ENCODE measurements around the gene CTIF.

Gene CTIF

GRCh38 chr18:48775372-48776155 is 236.7 kb downstream of the CTIF start:
- Mint-ChIP-seq H3K27ac (no peak overlapping the region), H3K36me3 (ENCODE audit: low read depth) (no peaks in the 10 kb centered on the region), H3K27me3 (no peaks in the 10 kb centered on the region), H3K4me1 (ENCODE audit: low read depth) (peaks cover 14% of the 10 kb centered on the region), H3K4me3 (no peak overlapping the region), H3K9me3 (no peaks in the 10 kb centered on the region)

- H3K9me3 Mint-ChIP-seq: no peaks in the 10 kb centered on the region
- no peak overlapping the region for H3K4me3 Mint-ChIP-seq
- peaks cover 14% of the 10 kb centered on the region for H3K4me1 Mint-ChIP-seq (ENCODE audit: low read depth)
- H3K36me3 Mint-ChIP-seq (ENCODE audit: low read depth): no peaks in the 10 kb centered on the region
- no peaks in the 10 kb centered on the region for H3K27me3 Mint-ChIP-seq
- no peak overlapping the region for H3K27ac Mint-ChIP-seq
Observed at GRCh38 chr18:48776156-48776555, 237.3 kb downstream of the CTIF start.

- H3K4me1 Mint-ChIP-seq (ENCODE audit: low read depth): peaks cover 18% of the 10 kb centered on the region
- H3K27ac Mint-ChIP-seq: no peak overlapping the region
- no peaks in the 10 kb centered on the region for H3K36me3 Mint-ChIP-seq (ENCODE audit: low read depth)
- no peaks in the 10 kb centered on the region for H3K27me3 Mint-ChIP-seq
- no peaks in the 10 kb centered on the region for H3K9me3 Mint-ChIP-seq
- H3K4me3 Mint-ChIP-seq: no peak overlapping the region
Observed at GRCh38 chr18:48776641-48777025, 237.8 kb downstream of the CTIF start.

- no peak overlapping the region for H3K4me3 Mint-ChIP-seq
- peaks cover 23% of the 10 kb centered on the region for H3K4me1 Mint-ChIP-seq (ENCODE audit: low read depth)
- H3K36me3 Mint-ChIP-seq (ENCODE audit: low read depth): no peaks in the 10 kb centered on the region
- no peaks in the 10 kb centered on the region for H3K9me3 Mint-ChIP-seq
- no peaks in the 10 kb centered on the region for H3K27me3 Mint-ChIP-seq
- peak overlapping the region; percentile 29 for H3K27ac Mint-ChIP-seq
Observed at GRCh38 chr18:48777026-48777743, 238.4 kb downstream of the CTIF start.

GRCh38 chr18:48777744-48778116 is 238.9 kb downstream of the CTIF start:
- no peaks in the 10 kb centered on the region for H3K36me3 Mint-ChIP-seq (ENCODE audit: low read depth)
- no peaks in the 10 kb centered on the region for H3K9me3 Mint-ChIP-seq
- no peak overlapping the region for H3K4me3 Mint-ChIP-seq
- H3K27me3 Mint-ChIP-seq: no peaks in the 10 kb centered on the region
- peaks cover 24% of the 10 kb centered on the region for H3K4me1 Mint-ChIP-seq (ENCODE audit: low read depth)
- peak overlapping the region; percentile 45 for H3K27ac Mint-ChIP-seq

GRCh38 chr18:48778344-48779011 is 239.6 kb downstream of the CTIF start:
- H3K27me3 Mint-ChIP-seq: no peaks in the 10 kb centered on the region
- H3K9me3 Mint-ChIP-seq: no peaks in the 10 kb centered on the region
- H3K4me3 Mint-ChIP-seq: no peak overlapping the region
- H3K36me3 Mint-ChIP-seq (ENCODE audit: low read depth): no peaks in the 10 kb centered on the region
- peak overlapping the region; percentile 45 for H3K27ac Mint-ChIP-seq
- H3K4me1 Mint-ChIP-seq (ENCODE audit: low read depth): peaks cover 24% of the 10 kb centered on the region

GRCh38 chr18:48779462-48779861 is 240.6 kb downstream of the CTIF start:
- Mint-ChIP-seq H3K4me3 (no peak overlapping the region), H3K27ac (no peak overlapping the region), H3K4me1 (ENCODE audit: low read depth) (peaks cover 32% of the 10 kb centered on the region), H3K27me3 (no peaks in the 10 kb centered on the region), H3K36me3 (ENCODE audit: low read depth) (no peaks in the 10 kb centered on the region), H3K9me3 (no peaks in the 10 kb centered on the region)

- H3K27me3 Mint-ChIP-seq: no peaks in the 10 kb centered on the region
- H3K9me3 Mint-ChIP-seq: no peaks in the 10 kb centered on the region
- no peaks in the 10 kb centered on the region for H3K36me3 Mint-ChIP-seq (ENCODE audit: low read depth)
- H3K27ac Mint-ChIP-seq: no peak overlapping the region
- H3K4me3 Mint-ChIP-seq: no peak overlapping the region
- peaks cover 41% of the 10 kb centered on the region for H3K4me1 Mint-ChIP-seq (ENCODE audit: low read depth)
Observed at GRCh38 chr18:48780201-48780912, 241.5 kb downstream of the CTIF start.

GRCh38 chr18:48780913-48781162 is 242.0 kb downstream of the CTIF start:
- H3K27me3 Mint-ChIP-seq: no peaks in the 10 kb centered on the region
- H3K9me3 Mint-ChIP-seq: no peaks in the 10 kb centered on the region
- H3K27ac Mint-ChIP-seq: peak overlapping the region; percentile 58
- H3K4me3 Mint-ChIP-seq: no peak overlapping the region
- H3K36me3 Mint-ChIP-seq (ENCODE audit: low read depth): no peaks in the 10 kb centered on the region
- peaks cover 46% of the 10 kb centered on the region for H3K4me1 Mint-ChIP-seq (ENCODE audit: low read depth)

- no peak overlapping the region for H3K27ac Mint-ChIP-seq
- H3K4me1 Mint-ChIP-seq (ENCODE audit: low read depth): peaks cover 49% of the 10 kb centered on the region
- no peak overlapping the region for H3K4me3 Mint-ChIP-seq
- no peaks in the 10 kb centered on the region for H3K9me3 Mint-ChIP-seq
- no peaks in the 10 kb centered on the region for H3K27me3 Mint-ChIP-seq
- no peaks in the 10 kb centered on the region for H3K36me3 Mint-ChIP-seq (ENCODE audit: low read depth)
Observed at GRCh38 chr18:48781163-48781987, 242.5 kb downstream of the CTIF start.

GRCh38 chr18:48781988-48782363 is 243.1 kb downstream of the CTIF start:
- no peaks in the 10 kb centered on the region for H3K9me3 Mint-ChIP-seq
- no peak overlapping the region for H3K27ac Mint-ChIP-seq
- no peak overlapping the region for H3K4me3 Mint-ChIP-seq
- H3K36me3 Mint-ChIP-seq (ENCODE audit: low read depth): no peaks in the 10 kb centered on the region
- no peaks in the 10 kb centered on the region for H3K27me3 Mint-ChIP-seq
- peaks cover 50% of the 10 kb centered on the region for H3K4me1 Mint-ChIP-seq (ENCODE audit: low read depth)

GRCh38 chr18:48782381-48782861 is 243.6 kb downstream of the CTIF start:
- Mint-ChIP-seq H3K27ac (no peak overlapping the region), H3K9me3 (no peaks in the 10 kb centered on the region), H3K27me3 (no peaks in the 10 kb centered on the region), H3K4me1 (ENCODE audit: low read depth) (peaks cover 46% of the 10 kb centered on the region), H3K36me3 (ENCODE audit: low read depth) (no peaks in the 10 kb centered on the region), H3K4me3 (no peak overlapping the region)

- no peaks in the 10 kb centered on the region for H3K36me3 Mint-ChIP-seq (ENCODE audit: low read depth)
- peaks cover 37% of the 10 kb centered on the region for H3K4me1 Mint-ChIP-seq (ENCODE audit: low read depth)
- H3K4me3 Mint-ChIP-seq: no peak overlapping the region
- peak overlapping the region; percentile 57 for H3K27ac Mint-ChIP-seq
- H3K9me3 Mint-ChIP-seq: no peaks in the 10 kb centered on the region
- no peaks in the 10 kb centered on the region for H3K27me3 Mint-ChIP-seq
Observed at GRCh38 chr18:48783616-48784520, 245.0 kb downstream of the CTIF start.

Data from stimulated activated naive CD8-positive, alpha-beta T cell treated with anti-CD3 and anti-CD28 coated beads, Interleukin-15, Interleukin-2, amounts not matched to agents 100 ng/mL and 50 ng/mL, for 24 hours (primary cell).